ENCODE results near the gene SPINK2. TPM values are rescaled to one million over a fixed set of nuclear protein-coding genes. Genes with fewer than 3 reads are reported as not detected.
A peak's percentile ranks its signal among the peaks of the same experiment; 100 is the strongest.

SPINK2 gene
- total and polyA plus RNA-seq, 10 of the 15 experiments (the other 5 are each of a cell fraction or from before 2014, with no cell fraction given), result 0.13 to 1.0 (median 0.61) TPM; not detected in 1

DNA sequence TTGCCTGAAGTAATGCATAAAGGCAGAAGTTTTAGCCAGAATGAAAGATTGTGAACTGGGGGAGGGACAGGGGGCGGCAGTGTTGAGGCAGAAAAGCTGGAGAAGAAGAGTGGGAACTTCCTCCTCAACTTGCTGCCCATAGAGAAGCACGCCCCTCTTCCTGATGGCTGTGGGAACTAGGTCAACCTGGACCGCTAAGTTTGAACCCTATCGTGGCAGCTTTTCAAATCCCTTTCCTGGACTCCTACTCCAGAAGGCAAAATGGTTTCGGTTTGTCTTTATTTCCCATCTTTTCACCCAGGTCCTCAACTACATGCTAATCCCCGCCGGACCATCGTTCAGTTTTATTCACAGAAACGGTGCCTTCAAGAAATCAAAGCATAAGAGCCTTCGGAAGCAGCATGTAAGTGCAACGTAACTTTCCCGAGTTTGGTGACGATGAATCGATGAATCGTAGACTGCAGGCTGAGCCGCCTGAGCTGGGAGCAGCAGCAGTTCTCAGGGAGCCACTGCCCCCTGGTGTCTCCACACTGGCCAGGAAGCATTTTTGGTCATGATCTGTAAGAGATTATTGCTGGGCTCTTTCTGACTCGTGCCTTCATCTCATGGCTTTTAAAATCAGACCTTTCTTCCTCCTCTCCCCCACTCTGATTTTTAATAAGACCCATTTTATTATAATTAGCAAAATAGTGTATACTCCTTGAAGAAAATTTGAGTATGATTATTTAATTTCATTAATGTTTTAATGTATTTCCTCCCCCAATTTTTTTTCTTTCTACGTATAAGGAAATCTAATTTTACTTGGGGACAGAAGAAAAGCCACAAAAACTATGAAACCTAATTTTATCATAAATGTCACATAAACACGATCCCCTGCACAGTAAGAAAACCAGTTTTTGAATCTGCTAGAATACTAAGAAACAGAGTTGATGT is 21.4 kb downstream of the SPINK2 start (continued):
- TF ChIP-seq, protein P1, sequence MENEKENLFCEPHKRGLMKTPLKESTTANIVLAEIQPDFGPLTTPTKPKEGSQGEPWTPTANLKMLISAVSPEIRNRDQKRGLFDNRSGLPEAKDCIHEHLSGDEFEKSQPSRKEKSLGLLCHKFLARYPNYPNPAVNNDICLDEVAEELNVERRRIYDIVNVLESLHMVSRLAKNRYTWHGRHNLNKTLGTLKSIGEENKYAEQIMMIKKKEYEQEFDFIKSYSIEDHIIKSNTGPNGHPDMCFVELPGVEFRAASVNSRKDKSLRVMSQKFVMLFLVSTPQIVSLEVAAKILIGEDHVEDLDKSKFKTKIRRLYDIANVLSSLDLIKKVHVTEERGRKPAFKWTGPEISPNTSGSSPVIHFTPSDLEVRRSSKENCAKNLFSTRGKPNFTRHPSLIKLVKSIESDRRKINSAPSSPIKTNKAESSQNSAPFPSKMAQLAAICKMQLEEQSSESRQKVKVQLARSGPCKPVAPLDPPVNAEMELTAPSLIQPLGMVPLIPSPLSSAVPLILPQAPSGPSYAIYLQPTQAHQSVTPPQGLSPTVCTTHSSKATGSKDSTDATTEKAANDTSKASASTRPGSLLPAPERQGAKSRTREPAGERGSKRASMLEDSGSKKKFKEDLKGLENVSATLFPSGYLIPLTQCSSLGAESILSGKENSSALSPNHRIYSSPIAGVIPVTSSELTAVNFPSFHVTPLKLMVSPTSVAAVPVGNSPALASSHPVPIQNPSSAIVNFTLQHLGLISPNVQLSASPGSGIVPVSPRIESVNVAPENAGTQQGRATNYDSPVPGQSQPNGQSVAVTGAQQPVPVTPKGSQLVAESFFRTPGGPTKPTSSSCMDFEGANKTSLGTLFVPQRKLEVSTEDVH (IDR thresholded peaks at IDR 0.05; ENCODE audit: low read depth, partially characterized antibody), result no peak
- TF ChIP-seq YY1 (IDR thresholded peaks at IDR 0.05; ENCODE audit: low read depth, low read length) (peak; percentile 80), BHLHE40 (IDR thresholded peaks at IDR 0.05; ENCODE audit: borderline replicate concordance in 1 of 2, low read depth in 2 of 2, low read length in 1 of 2) (peak; percentile 24 to 57; a peak in 3 of 4 replicates), CREM (IDR thresholded peaks at IDR 0.05; ENCODE audit: low read depth) (peak; percentile 71), RAD51 (IDR thresholded peaks at IDR 0.05) (no peak), SMC3 (IDR thresholded peaks at IDR 0.05; ENCODE audit: borderline replicate concordance, low read length) (peak; percentile 99), IKZF2 (IDR thresholded peaks at IDR 0.05) (peak; percentile 39 to 53), RAD21 (IDR thresholded peaks at IDR 0.05; ENCODE audit: insufficient read depth, low read depth, low read length) (peak; percentile 98), IKZF1 (conservative IDR thresholded peaks at IDR 0.05) (peak; percentile 64; the same call in 1 of the 2 replicates), IRF4 (IDR thresholded peaks at IDR 0.05; ENCODE audit: low read depth, low read length) (peak; percentile 68; the same call in 1 of the 2 replicates), TBL1XR1 (IDR thresholded peaks at IDR 0.05; ENCODE audit: low read depth, low read length) (0 out of 2 replicates have a peak, but pooled peaks have one; percentile 23), ASH2L (IDR thresholded peaks at IDR 0.05; ENCODE audit: borderline replicate concordance, low read depth) (no peak), ZNF24 (IDR thresholded peaks at IDR 0.05) (peak; percentile 22; the same call in 1 of the 2 replicates), SMARCA5 (IDR thresholded peaks at IDR 0.05) (peak; percentile 74; the same call in 1 of the 2 replicates), POU2F2 (IDR thresholded peaks at IDR 0.05; ENCODE audit: borderline replicate concordance, low read depth, low read length) (0 out of 3 replicates have a peak, but pooled peaks have one; percentile 26), GATAD2B (conservative IDR thresholded peaks at IDR 0.05; ENCODE audit: low read depth) (peak; percentile 60; the same call in 1 of the 2 replicates), GABPA (IDR thresholded peaks at IDR 0.05; ENCODE audit: low read depth) (no peak), LARP7 (IDR thresholded peaks at IDR 0.05) (no peak), FOXK2 (IDR thresholded peaks at IDR 0.05) (no peak), SRF (IDR thresholded peaks at IDR 0.05; ENCODE audit: low read depth in 2 of 2, low read length in 2 of 2) (peak in 1 of 2 experiments; percentile 78; a peak in 2 of 4 replicates)
- TF ChIP-seq, protein P2, sequence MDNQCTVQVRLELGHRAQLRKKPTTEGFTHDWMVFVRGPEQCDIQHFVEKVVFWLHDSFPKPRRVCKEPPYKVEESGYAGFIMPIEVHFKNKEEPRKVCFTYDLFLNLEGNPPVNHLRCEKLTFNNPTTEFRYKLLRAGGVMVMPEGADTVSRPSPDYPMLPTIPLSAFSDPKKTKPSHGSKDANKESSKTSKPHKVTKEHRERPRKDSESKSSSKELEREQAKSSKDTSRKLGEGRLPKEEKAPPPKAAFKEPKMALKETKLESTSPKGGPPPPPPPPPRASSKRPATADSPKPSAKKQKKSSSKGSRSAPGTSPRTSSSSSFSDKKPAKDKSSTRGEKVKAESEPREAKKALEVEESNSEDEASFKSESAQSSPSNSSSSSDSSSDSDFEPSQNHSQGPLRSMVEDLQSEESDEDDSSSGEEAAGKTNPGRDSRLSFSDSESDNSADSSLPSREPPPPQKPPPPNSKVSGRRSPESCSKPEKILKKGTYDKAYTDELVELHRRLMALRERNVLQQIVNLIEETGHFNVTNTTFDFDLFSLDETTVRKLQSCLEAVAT (IDR thresholded peaks at IDR 0.05), result peak; percentile 90
- TF ChIP-seq, protein P3, sequence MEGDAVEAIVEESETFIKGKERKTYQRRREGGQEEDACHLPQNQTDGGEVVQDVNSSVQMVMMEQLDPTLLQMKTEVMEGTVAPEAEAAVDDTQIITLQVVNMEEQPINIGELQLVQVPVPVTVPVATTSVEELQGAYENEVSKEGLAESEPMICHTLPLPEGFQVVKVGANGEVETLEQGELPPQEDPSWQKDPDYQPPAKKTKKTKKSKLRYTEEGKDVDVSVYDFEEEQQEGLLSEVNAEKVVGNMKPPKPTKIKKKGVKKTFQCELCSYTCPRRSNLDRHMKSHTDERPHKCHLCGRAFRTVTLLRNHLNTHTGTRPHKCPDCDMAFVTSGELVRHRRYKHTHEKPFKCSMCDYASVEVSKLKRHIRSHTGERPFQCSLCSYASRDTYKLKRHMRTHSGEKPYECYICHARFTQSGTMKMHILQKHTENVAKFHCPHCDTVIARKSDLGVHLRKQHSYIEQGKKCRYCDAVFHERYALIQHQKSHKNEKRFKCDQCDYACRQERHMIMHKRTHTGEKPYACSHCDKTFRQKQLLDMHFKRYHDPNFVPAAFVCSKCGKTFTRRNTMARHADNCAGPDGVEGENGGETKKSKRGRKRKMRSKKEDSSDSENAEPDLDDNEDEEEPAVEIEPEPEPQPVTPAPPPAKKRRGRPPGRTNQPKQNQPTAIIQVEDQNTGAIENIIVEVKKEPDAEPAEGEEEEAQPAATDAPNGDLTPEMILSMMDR (IDR thresholded peaks at IDR 0.05 in 2 of 3, conservative IDR thresholded peaks at IDR 0.05 in 1 of 3; ENCODE audit: control insufficient read depth in 2 of 3, extremely low read depth in 1 of 3, insufficient read depth in 1 of 3, low read depth in 3 of 3, low read length in 3 of 3), result peak; percentile 88 to 98 (median 89)
- TF ChIP-seq, protein P4, sequence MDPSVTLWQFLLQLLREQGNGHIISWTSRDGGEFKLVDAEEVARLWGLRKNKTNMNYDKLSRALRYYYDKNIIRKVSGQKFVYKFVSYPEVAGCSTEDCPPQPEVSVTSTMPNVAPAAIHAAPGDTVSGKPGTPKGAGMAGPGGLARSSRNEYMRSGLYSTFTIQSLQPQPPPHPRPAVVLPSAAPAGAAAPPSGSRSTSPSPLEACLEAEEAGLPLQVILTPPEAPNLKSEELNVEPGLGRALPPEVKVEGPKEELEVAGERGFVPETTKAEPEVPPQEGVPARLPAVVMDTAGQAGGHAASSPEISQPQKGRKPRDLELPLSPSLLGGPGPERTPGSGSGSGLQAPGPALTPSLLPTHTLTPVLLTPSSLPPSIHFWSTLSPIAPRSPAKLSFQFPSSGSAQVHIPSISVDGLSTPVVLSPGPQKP (IDR thresholded peaks at IDR 0.05; ENCODE audit: low read depth, low read length), result peak; percentile 43; the same call in 1 of the 2 replicates

Data from GM12878 (cell line).